CD14-positive monocyte (primary cell): ENCODE measurements around the gene GCNT1. TPM values are rescaled to one million over a fixed set of nuclear protein-coding genes. Genes with fewer than 3 reads are reported as not detected.

Experiments
- DNase-seq, 3 donors: peaks; one replicate each; pipeline ENCODE4 v3.0.0-alpha.2; 2011 to 2022
- H2AFZ ChIP-seq: 2 replicates; pipeline ENCODE4 v1.6.0; 2012; ENCODE audit warnings: mild to moderate bottlenecking, low read depth, low read length, inconsistent platforms; ENCODE audit not compliant: insufficient read depth, poor library complexity, severe bottlenecking
- H3K27ac ChIP-seq, 2 donors: 1 replicate in 1 of 2; 2 replicates in 1 of 2; pipeline ENCODE4 v1.5.1; 2012 to 2013; ENCODE audit warnings: low read length in 2 of 2, control low read depth in 1 of 2, inconsistent platforms in 1 of 2, low read depth in 1 of 2, mild to moderate bottlenecking in 1 of 2
- H3K27me3 ChIP-seq, 2 donors: one replicate each; pipeline versions ENCODE4 v1.6.0 to v1.6.1; 2011 to 2013; ENCODE audit warnings: low read length in 2 of 2; ENCODE audit not compliant: control insufficient read depth in 2 of 2, insufficient read depth in 2 of 2
- H3K36me3 ChIP-seq, 2 donors: replicated peaks in 1 of 2; 1 replicate in 1 of 2; 2 replicates in 1 of 2; pipeline versions ENCODE4 v1.5.1 to v1.6.1; 2012 to 2013; ENCODE audit warnings: low read length in 2 of 2, control low read depth in 1 of 2, inconsistent platforms in 1 of 2, mild to moderate bottlenecking in 1 of 2; ENCODE audit not compliant: insufficient read depth in 2 of 2, control insufficient read depth in 1 of 2
- H3K4me1 ChIP-seq, 2 donors: 1 replicate in 1 of 2; 2 replicates in 1 of 2; pipeline versions ENCODE4 v1.5.1 to v1.6.1; 2012 to 2013; ENCODE audit warnings: low read length in 2 of 2, control low read depth in 1 of 2, inconsistent platforms in 1 of 2, mild to moderate bottlenecking in 1 of 2, moderate library complexity in 1 of 2; ENCODE audit not compliant: insufficient read depth in 2 of 2, control insufficient read depth in 1 of 2
- H3K4me2 ChIP-seq: replicated peaks from 2 replicates; pipeline ENCODE3; 2012; ENCODE audit warnings: low read length, moderate library complexity, mild to moderate bottlenecking; ENCODE audit not compliant: poor library complexity, severe bottlenecking; ENCODE audit errors: extremely low read depth
- H3K4me3 ChIP-seq, 3 experiments: fragments of 200-600 bp in 1 of 3; sonication (generic) in 1 of 3; replicated peaks in 1 of 3; 1 replicate in 2 of 3; 2 replicates in 1 of 3; pipeline ENCODE4 v1.5.1; 2011 to 2013; ENCODE audit warnings: low read length in 3 of 3, mild to moderate bottlenecking in 3 of 3, control low read depth in 2 of 3, low read depth in 2 of 3, inconsistent platforms in 1 of 3, moderate library complexity in 1 of 3
- H3K79me2 ChIP-seq: 2 replicates; pipeline ENCODE4 v1.6.0; 2012; ENCODE audit warnings: mild to moderate bottlenecking, control low read depth, inconsistent platforms, low read length, moderate library complexity; ENCODE audit not compliant: insufficient read depth
- H3K9ac ChIP-seq: 2 replicates; pipeline ENCODE4 v1.6.0; 2017; ENCODE audit warnings: low read length, mild to moderate bottlenecking; ENCODE audit not compliant: insufficient read depth, poor library complexity, severe bottlenecking
- H3K9me3 ChIP-seq, 2 donors: replicated peaks in 1 of 2; 1 replicate in 1 of 2; 2 replicates in 1 of 2; pipeline versions ENCODE4 v1.5.1 to v1.6.1; 2012 to 2013; ENCODE audit warnings: low read length in 2 of 2, control low read depth in 1 of 2; ENCODE audit not compliant: control insufficient read depth in 1 of 2, insufficient read depth in 1 of 2
- H4K20me1 ChIP-seq: 2 replicates; pipeline ENCODE4 v1.6.0; 2012; ENCODE audit warnings: mild to moderate bottlenecking, low read length, control low read depth, moderate library complexity; ENCODE audit not compliant: insufficient read depth
- H3K27ac Mint-ChIP-seq, 7 donors: one replicate each; pipeline ENCODE4 v1.8.0; 2020; ENCODE audit warnings: mild to moderate bottlenecking in 7 of 7, mixed read lengths in 7 of 7, moderate library complexity in 6 of 7, inconsistent platforms in 2 of 7
- H3K27me3 Mint-ChIP-seq, 3 donors: one replicate each; pipeline ENCODE4 v1.8.0; 2021 to 2022; ENCODE audit warnings: low read depth in 3 of 3, mild to moderate bottlenecking in 3 of 3, mixed read lengths in 3 of 3, moderate library complexity in 3 of 3, inconsistent platforms in 1 of 3
- H3K36me3 Mint-ChIP-seq, 2 donors: one replicate each; pipeline ENCODE4 v1.8.0; 2020; ENCODE audit warnings: mixed read lengths in 2 of 2, inconsistent platforms in 1 of 2, mild to moderate bottlenecking in 1 of 2
- H3K4me1 Mint-ChIP-seq: one replicate; pipeline ENCODE4 v1.8.0; 2020; ENCODE audit warnings: mild to moderate bottlenecking, mixed read lengths
- H3K4me3 Mint-ChIP-seq, 2 donors: one replicate each; pipeline ENCODE4 v1.8.0; 2020; ENCODE audit warnings: mild to moderate bottlenecking in 2 of 2, mixed read lengths in 2 of 2, moderate library complexity in 1 of 2
- H3K9me3 Mint-ChIP-seq, 7 donors: one replicate each; pipeline ENCODE4 v1.8.0; 2020 to 2022; ENCODE audit warnings: mixed read lengths in 7 of 7, mild to moderate bottlenecking in 6 of 7, moderate library complexity in 6 of 7, inconsistent platforms in 2 of 7
- WGBS: methylation state at CpG from one replicate; pipeline ENCODE4 v1.1.5; 2013; ENCODE audit warnings: missing lambda C conversion rate; ENCODE audit not compliant: insufficient coverage; 5-methylcytosine and 5-hydroxymethylcytosine counted together
- intact Hi-C, 2 donors: fragments of 100-400 bp; cut with micrococcal nuclease; formaldehyde crosslinking; loops; one replicate each; pipeline versions ENCODE4 v1.15.0 to v1.15.1; 2023
- polyA plus RNA-seq, 3 donors: library from polyadenylated mRNA; depleted of rRNA in 1 of 3; unstranded in 2 of 3; stranded (reverse) in 1 of 3; fragments of 300-500 nt in 2 of 3; fragments of >200 nt in 1 of 3; fragmentation: Illumina TruSeq in 2 of 3; gene quantifications; 1 replicate in 2 of 3; 2 replicates in 1 of 3; pipeline ENCODE4 v1.2.3, GENCODE V29; 2012 to 2021
- TF ChIP-seq, protein P1 (sequence below): fragments of 200-600 bp; IDR thresholded peaks from one replicate; pipeline ENCODE4 v1.8.0; 2022; ENCODE audit warnings: antibody characterized with exemption, mild to moderate bottlenecking

Gene GCNT1
- polyA plus RNA-seq, 3 donors = 8.4 to 15.4 (median 9.3) TPM

DNA sequence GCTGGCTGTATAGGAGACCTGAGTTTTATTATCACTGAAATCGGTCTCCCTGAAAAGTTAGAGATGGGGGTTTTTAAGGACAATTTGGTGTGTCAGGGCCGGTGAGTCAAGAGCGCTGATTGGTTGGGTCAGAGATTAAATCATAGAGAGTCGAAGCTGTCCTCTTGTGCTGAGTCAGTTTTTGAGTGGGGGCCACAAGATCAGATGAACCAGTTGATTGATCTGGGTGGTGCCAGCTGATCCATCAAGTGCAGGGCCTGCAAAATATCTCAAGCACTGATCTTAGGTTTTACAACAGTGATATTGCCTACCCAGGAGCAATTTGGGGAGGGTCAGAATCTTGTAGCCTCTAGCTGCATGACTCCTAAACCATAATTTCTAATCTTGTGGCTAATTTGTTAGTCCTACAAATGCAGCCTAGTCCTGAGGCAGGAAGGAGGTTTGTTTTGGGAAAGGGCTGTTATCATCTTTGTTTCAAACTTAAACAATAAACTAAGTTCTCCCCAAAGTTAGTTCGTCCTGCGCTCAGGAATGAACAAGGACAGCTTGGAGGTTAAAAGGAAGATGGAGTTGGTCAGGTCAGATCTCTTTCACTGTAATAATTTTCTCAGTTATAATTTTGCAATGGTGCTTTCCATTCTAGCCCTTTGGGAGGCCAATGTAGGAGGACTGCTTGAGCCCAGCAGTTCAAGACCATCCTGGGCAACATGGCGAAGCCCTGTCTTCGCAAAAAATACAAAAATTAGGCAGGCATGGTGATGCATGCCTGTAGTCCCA lies 33.1 kb upstream of the GCNT1 start:
- Mint-ChIP-seq H3K9me3 (peaks cover 0 to 3% (median 0%) of the 10 kb centered on the region in 7 donors), H3K36me3 (no peaks in the 10 kb centered on the region), H3K4me1 (peaks cover 6% of the 10 kb centered on the region), H3K27me3 (peaks cover 0 to 2% (median 0%) of the 10 kb centered on the region in 3 donors), H3K4me3 (no peak overlapping the region), H3K27ac (no peak overlapping the region)
- no peaks in the 10 kb centered on the region for H3K27me3 ChIP-seq
- H4K20me1 ChIP-seq = no peaks in the 10 kb centered on the region
- no peak for DNase-seq
- intact Hi-C loops = no loop called here
- no peaks in the 10 kb centered on the region for H3K4me1 ChIP-seq
- no peak overlapping the region for H2AFZ ChIP-seq
- H3K79me2 ChIP-seq = no peaks in the 10 kb centered on the region
- H3K9ac ChIP-seq = no peak overlapping the region
- TF ChIP-seq, protein P1, sequence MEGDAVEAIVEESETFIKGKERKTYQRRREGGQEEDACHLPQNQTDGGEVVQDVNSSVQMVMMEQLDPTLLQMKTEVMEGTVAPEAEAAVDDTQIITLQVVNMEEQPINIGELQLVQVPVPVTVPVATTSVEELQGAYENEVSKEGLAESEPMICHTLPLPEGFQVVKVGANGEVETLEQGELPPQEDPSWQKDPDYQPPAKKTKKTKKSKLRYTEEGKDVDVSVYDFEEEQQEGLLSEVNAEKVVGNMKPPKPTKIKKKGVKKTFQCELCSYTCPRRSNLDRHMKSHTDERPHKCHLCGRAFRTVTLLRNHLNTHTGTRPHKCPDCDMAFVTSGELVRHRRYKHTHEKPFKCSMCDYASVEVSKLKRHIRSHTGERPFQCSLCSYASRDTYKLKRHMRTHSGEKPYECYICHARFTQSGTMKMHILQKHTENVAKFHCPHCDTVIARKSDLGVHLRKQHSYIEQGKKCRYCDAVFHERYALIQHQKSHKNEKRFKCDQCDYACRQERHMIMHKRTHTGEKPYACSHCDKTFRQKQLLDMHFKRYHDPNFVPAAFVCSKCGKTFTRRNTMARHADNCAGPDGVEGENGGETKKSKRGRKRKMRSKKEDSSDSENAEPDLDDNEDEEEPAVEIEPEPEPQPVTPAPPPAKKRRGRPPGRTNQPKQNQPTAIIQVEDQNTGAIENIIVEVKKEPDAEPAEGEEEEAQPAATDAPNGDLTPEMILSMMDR = no peak
- no peak overlapping the region for H3K4me2 ChIP-seq
- no peaks in the 10 kb centered on the region for H3K9me3 ChIP-seq
- 95% methylated on average over 6 of the region's 8 CpGs for WGBS
- no peaks in the 10 kb centered on the region for H3K36me3 ChIP-seq
- H3K27ac ChIP-seq = no peak overlapping the region
- no peak overlapping the region for H3K4me3 ChIP-seq

DNA sequence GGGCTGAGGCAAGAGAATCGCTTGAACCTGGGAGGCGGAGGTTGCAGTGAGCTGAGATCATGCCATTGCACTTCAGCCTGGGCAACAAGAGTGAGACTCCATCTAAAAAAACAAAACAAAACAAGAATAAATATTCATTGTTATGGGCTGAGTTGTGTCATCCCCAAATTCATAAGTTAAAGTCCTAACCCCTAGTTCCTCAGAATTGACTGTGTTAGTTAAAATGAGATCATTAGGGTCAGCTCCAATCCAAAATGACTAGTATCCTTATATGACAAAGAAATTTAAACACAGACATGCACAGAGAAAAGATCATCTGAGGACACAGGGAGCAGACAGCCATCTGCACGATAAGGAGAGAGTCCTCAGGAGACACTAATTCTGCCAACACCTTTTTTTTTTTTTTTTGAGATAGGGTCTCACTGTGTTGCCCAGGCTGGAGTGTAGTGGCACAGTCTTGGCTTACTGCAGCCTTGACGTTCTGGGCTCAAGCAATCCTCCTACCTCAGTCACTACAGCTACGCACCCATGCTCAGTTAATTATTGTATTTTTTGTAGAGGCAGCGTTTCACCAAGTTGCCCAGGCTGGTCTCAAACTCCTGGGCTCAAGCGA lies 32.1 kb upstream of the GCNT1 start:
- Histone ChIP-seq H3K4me2 (no peak overlapping the region), H3K9me3 (no peaks in the 10 kb centered on the region), H2AFZ (no peak overlapping the region), H3K79me2 (no peaks in the 10 kb centered on the region), H3K27me3 (no peaks in the 10 kb centered on the region), H4K20me1 (no peaks in the 10 kb centered on the region), H3K4me3 (no peak overlapping the region), H3K27ac (no peak overlapping the region), H3K9ac (no peak overlapping the region), H3K4me1 (no peaks in the 10 kb centered on the region), H3K36me3 (no peaks in the 10 kb centered on the region)
- 100% methylated on average over 2 of the region's 7 CpGs for WGBS
- Mint-ChIP-seq H3K4me1 (peaks cover 6% of the 10 kb centered on the region), H3K27me3 (peaks cover 0 to 2% (median 0%) of the 10 kb centered on the region in 3 donors), H3K27ac (no peak overlapping the region), H3K4me3 (no peak overlapping the region), H3K36me3 (no peaks in the 10 kb centered on the region), H3K9me3 (peaks cover 0 to 3% (median 0%) of the 10 kb centered on the region in 7 donors)
- TF ChIP-seq, protein P1 = no peak
- intact Hi-C loops = no loop called here
- DNase-seq = no peak
